GM18519 (cell line): ENCODE data around the gene ILDR2.

Source experiments
- ATAC-seq: cut with Tn5 transposase; IDR thresholded peaks from one replicate; pipeline ENCODE4 v1.9.1; 2021; ENCODE audit warnings: mild to moderate bottlenecking, moderate library complexity; ENCODE audit not compliant: unreplicated experiment, low FRiP score

Gene ILDR2

DNA sequence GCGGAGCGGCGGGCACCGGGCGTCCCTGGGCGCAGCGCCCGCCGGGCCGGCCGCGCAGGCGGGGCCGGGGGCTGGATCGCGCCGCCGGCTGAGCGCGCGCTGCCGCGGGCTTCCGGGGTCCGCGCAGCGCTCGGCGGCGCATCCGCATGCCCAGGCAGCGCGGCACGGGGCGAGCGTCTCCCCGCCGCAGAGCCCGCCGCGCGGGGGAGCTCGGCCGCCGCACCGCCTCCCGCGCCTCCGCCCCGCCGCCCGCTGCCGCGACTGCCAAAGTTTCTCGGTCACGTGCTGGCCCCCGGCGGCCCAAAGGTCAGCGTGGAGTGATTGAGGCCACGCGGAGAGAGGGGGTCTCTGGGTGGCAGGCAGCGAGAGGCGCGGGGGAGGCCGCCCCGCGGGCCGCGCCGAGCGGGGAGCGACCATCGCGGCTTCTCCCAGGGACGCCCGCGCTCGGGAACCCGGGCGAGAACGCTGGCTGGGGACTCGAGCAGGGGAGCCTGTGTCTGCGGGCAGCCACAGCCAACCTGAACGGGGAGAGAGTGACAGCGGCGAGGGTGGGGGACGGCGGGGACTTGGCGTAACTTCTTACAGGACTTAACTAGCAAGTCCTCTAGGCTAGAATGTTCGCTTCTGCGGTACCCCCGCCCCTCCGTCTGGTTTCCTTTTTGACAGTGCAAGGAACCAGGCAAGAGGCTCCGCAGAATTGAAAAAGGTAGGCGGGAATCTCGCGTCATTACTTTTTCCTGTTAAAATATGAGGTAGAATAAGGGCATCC lies at the start of gene ILDR2:
TSS of gene ILDR2 (minus strand) at position 180 of the 769 bp plus-strand sequence. CDS start 272 bp downstream, outside the sequence.
- peak; percentile 59 for ATAC-seq

DNA sequence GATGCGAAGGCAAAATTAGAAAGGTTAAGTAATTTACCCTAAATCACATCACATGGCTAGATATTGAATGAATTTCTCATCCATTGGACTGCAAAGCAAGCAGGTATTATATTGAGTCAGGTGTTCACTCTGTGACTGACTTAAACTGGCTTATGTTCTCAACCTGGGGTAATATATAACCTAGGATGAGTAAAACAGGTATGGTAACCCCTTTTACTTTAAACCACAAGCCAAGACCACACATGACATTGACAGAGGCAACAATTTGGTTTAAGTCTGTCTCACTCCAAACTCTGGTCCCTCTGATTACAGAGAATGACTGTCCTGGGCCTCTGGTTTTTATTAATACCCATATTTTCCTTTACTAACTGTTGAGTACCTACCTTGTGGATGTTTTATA lies 47.0 kb upstream of the ILDR2 start:
- no peak for ATAC-seq

GRCh38 chr1:167016100-167016750 lies 40.9 kb upstream of the ILDR2 start:
- no peak for ATAC-seq

- no peak for ATAC-seq
Measured at GRCh38 chr1:167013108-167013929, 38.0 kb upstream of the ILDR2 start.

- ATAC-seq, result no peak
Measured at GRCh38 chr1:167012570-167012969, 37.2 kb upstream of the ILDR2 start.

- no peak for ATAC-seq
Measured at GRCh38 chr1:167011560-167012191, 36.3 kb upstream of the ILDR2 start.

DNA sequence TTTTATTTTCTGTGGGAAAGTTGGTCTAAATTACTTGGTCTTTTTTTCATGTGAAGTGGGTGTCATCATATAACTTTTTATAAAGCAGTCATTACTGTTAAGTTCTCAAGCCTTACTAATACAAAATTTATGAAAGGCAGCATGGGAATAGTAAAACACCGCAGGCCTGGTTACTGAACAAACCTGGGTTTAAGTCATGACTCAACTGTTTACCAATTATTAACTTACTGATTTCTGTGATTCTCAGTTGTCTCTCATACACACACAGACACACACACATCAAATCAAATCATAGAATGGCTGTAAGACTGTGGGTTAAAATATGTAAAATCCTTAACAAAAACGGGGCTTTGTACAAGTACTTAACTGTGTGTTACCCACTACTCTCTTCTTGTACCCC lies 28.4 kb upstream of the ILDR2 start:
- no peak for ATAC-seq

DNA sequence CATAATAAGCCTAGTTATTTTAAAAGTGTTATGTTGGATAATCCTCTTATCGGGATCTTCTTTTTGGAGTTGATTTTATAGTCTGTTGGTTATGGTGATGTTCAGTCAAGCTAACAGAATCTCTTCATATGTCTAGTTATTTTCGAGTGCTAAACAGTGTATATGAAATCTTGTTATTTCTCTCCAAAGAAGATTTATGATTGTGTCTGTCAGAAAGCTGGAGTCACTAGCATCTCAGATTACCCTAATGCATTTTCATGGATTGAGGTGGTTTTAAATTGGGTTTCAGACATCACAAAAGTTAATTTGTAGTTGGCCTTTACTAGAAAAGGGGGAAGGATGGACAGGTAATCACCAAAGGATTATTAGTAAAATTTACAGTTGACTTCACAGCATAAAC lies 27.0 kb upstream of the ILDR2 start:
- ATAC-seq, result no peak

- no peak for ATAC-seq
Measured at GRCh38 chr1:167000546-167000945, 25.2 kb upstream of the ILDR2 start.

GRCh38 chr1:166999500-167000055 lies 24.2 kb upstream of the ILDR2 start:
- ATAC-seq, result no peak

DNA sequence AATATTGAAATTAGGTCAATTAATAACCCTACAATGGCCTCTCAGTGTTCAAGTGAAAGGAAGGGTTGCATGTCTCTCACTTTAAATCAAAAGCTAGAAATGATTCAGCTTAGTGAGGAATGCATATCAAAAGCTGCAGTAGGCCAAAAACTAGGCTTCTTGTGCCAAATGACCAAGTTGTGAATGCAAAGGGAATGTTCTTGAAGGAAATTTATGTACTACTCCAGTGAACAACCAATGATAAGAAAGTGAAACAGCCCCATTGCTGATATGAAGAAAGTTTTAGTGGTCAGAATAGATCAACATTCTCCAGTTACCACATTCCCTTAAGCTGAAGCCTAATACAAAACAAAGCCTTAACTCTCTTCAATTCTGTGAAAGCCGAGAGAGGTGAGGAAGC lies 23.7 kb upstream of the ILDR2 start:
- ATAC-seq, result no peak

- ATAC-seq, result no peak
Measured at GRCh38 chr1:166988974-166989515, 13.7 kb upstream of the ILDR2 start, which contains the start of gene MAEL. Gene MAEL (plus strand): TSS chr1:166989280. CDS start chr1:166989353, 73 bp downstream.

DNA sequence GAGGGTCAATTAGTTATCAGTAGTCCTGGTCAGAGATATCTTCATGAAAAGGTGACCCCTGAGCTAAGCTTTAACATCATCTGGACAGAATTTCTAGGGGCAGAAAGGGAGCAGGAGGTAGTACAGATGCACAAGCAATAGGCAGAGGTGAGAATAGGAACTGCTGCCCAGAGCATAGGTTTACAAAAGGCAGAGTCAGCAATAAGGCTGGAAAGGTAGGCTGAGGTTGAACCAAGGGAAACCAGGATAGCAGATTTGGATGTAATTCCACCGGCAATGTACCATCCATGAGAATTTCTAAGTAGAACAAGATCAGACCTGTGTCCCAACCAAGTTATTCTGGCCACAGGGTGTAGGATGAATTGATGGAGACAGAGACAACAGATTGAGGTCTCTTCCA lies 6.2 kb upstream of the ILDR2 start:
- ATAC-seq, result no peak

DNA sequence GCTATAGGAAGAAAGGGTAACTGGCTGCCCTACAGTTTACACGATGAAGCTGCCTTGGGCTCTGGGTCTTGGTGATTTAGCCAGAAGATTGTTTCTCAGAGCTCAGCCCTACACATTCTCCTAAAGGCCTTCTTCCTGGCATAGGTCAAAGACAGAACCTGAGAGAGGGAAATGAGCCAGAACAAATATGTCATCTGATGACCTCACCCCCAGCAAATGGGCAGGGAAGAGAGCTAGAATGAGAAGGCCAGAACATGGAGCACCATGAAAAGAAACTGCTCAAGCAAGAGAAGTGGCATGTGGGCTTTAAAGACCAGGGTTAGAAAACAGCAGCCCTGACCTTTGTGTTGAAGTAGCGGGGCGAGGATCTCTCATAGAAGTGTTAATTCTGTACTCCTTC lies 5.5 kb upstream of the ILDR2 start:
- no peak for ATAC-seq

GRCh38 chr1:166980383-166980782 lies 5.0 kb upstream of the ILDR2 start:
- ATAC-seq, result no peak

- ATAC-seq, result peak; percentile 40
Measured at GRCh38 chr1:166978821-166979220, 3.5 kb upstream of the ILDR2 start.

DNA sequence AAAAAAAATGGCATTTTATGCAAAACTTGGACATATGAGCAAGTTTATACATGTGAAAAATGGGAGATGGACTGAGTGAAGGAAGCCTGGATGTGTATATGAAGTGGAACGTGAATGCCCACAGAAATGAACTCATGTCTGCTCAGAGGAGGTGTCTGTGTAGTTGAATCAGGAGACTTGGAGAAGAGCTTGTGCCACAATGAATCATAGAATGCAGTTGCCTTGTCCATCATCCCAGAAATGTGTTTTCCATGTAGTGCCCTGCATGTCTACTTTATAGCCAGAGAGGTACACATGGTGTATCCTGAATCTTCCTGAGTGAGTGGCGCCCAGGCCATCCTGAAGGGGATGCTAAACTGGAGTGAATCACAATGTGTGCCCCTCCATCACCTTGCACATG lies 2.6 kb upstream of the ILDR2 start:
- ATAC-seq, result no peak

DNA sequence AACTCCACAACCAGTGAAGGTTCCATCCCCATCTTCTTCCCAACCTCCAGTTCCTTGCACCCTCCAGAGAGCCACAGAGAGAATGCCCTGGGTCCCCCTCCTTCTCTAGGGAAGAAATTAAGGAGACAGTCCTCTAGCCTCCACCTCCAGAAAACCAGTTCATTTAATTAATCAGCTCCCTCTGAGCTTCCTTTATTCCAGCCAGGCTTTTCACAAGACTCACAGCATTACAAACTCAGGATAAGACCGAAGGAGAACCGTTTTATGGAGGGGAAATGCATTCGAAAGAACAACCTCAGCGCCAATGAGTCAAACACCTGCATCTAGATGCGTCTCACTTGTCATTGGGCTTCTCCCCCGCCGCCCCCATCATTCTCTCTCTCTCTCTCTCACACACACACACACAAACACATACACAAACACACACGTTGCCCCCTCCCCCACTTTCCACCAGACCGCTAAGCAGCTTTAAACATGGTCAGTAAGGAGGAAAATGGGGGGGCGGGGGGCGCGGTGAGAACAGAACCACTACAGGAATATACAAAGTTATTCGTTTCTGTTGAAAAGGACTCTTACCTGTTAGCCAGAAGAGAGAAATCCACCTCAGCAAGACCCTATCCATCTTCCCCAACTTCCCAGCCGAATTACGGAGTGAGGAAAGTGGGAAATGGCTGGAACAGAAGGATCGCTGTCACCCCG lies 544 bp downstream of the ILDR2 start:
- ATAC-seq, result no peak

- ATAC-seq, result no peak
Measured at GRCh38 chr1:166972826-166973225, 2.5 kb downstream of the ILDR2 start.

- no peak for ATAC-seq
Measured at GRCh38 chr1:166972193-166972592, 3.1 kb downstream of the ILDR2 start.
